IMR-90 (cell line): ENCODE data around the gene FRMPD4. TPM values are rescaled to one million over a fixed set of nuclear protein-coding genes. Genes with fewer than 3 reads are reported as not detected.

Experiments
- ATAC-seq: fragments of 200-7000 bp; cut with Tn5 transposase; 2 replicates; pipeline ENCODE4 v1.9.1; 2020; ENCODE audit warnings: low read depth, mild to moderate bottlenecking, moderate library complexity
- BruUV-seq: library from RNA; stranded (reverse); fragments of 400-500 nt; replicated peaks from 2 replicates; lab custom pipeline; 2021; lab: Mats Ljungman, UMichigan
- CTCF ChIA-PET: fragments of 300-600 bp; formaldehyde crosslinking; extraction: SDS; loops from one replicate; lab custom pipeline; 2021; ENCODE audit warnings: antibody characterized with exemption; lab: Yijun Ruan, JAX
- POLR2A ChIA-PET: fragments of 300-600 bp; sonication (Branson Sonifier 250); formaldehyde crosslinking; loops from one replicate; lab custom pipeline; 2022; ENCODE audit warnings: antibody characterized with exemption; ENCODE audit not compliant: unreplicated experiment; lab: Charles Lee
- DNase-seq: peaks from one replicate; pipeline ENCODE4 v3.0.0; 2013
- H2AFZ ChIP-seq: replicated peaks from 2 replicates; pipeline ENCODE3; 2013; ENCODE audit warnings: low read length, mild to moderate bottlenecking; ENCODE audit not compliant: poor library complexity
- H2AK5ac ChIP-seq: 2 replicates; pipeline ENCODE4 v1.6.1; 2013; ENCODE audit warnings: low read depth, low read length, inconsistent platforms
- H2AK9ac ChIP-seq: replicated peaks from 2 replicates; pipeline ENCODE3; 2013; ENCODE audit warnings: mild to moderate bottlenecking, low read depth, low read length, moderate library complexity; ENCODE audit not compliant: poor library complexity
- H2BK120ac ChIP-seq: 2 replicates; pipeline ENCODE4 v1.6.1; 2013; ENCODE audit warnings: low read depth, low read length, inconsistent platforms
- H2BK15ac ChIP-seq: 3 replicates; pipeline ENCODE4 v1.6.1; 2013; ENCODE audit warnings: low read depth, low read length, inconsistent platforms
- H2BK20ac ChIP-seq: 2 replicates; pipeline ENCODE4 v1.6.1; 2013; ENCODE audit warnings: low read depth, mild to moderate bottlenecking, inconsistent platforms, low read length, moderate library complexity
- H2BK5ac ChIP-seq: 2 replicates; pipeline ENCODE4 v1.6.1; 2013; ENCODE audit warnings: mild to moderate bottlenecking, low read depth, low read length, inconsistent platforms; ENCODE audit not compliant: poor library complexity, severe bottlenecking
- H3K14ac ChIP-seq: replicated peaks from 2 replicates; pipeline ENCODE4 v1.6.1; 2013; ENCODE audit warnings: low read depth, low read length, inconsistent platforms
- H3K18ac ChIP-seq: 2 replicates; pipeline ENCODE4 v1.6.1; 2013; ENCODE audit warnings: low read depth, low read length, control low read depth
- H3K23ac ChIP-seq: 2 replicates; pipeline ENCODE4 v1.6.1; 2013; ENCODE audit warnings: low read depth, low read length, inconsistent platforms
- H3K27ac ChIP-seq: 2 replicates; pipeline ENCODE4 v1.5.1; 2013; ENCODE audit warnings: mild to moderate bottlenecking, control low read depth, low read length; ENCODE audit not compliant: insufficient read depth
- H3K27me3 ChIP-seq: 2 replicates; pipeline ENCODE4 v1.6.1; 2013; ENCODE audit warnings: low read length; ENCODE audit not compliant: control insufficient read depth, insufficient read depth
- H3K36me3 ChIP-seq: 2 replicates; pipeline ENCODE4 v1.6.1; 2013; ENCODE audit warnings: low read length, mixed read lengths; ENCODE audit not compliant: control insufficient read depth, insufficient read depth
- H3K4ac ChIP-seq: 2 replicates; pipeline ENCODE4 v1.6.1; 2013; ENCODE audit warnings: low read depth, low read length, inconsistent platforms
- H3K4me1 ChIP-seq: 2 replicates; pipeline ENCODE4 v1.6.1; 2013; ENCODE audit warnings: low read length, mixed read lengths; ENCODE audit not compliant: control insufficient read depth, insufficient read depth
- H3K4me2 ChIP-seq: 2 replicates; pipeline ENCODE4 v1.6.1; 2013; ENCODE audit warnings: low read depth, mild to moderate bottlenecking, control low read depth, low read length, moderate library complexity
- H3K4me3 ChIP-seq: 2 replicates; pipeline ENCODE4 v1.5.1; 2013; ENCODE audit warnings: low read depth, mild to moderate bottlenecking, control low read depth, low read length, moderate library complexity; ENCODE audit not compliant: insufficient read depth
- H3K56ac ChIP-seq: 2 replicates; pipeline ENCODE4 v1.6.1; 2013; ENCODE audit warnings: low read length, inconsistent platforms; ENCODE audit not compliant: insufficient read depth; ENCODE audit errors: extremely low read depth
- H3K79me1 ChIP-seq, 2 experiments: 2 replicates each; pipeline ENCODE4 v1.6.1; 2013; ENCODE audit warnings: low read length in 2 of 2, inconsistent platforms in 1 of 2, low read depth in 1 of 2
- H3K9ac ChIP-seq: 2 replicates; pipeline ENCODE4 v1.6.1; 2013; ENCODE audit warnings: low read depth, low read length, control low read depth
- H3K9me1 ChIP-seq: 2 replicates; pipeline ENCODE4 v1.6.1; 2013; ENCODE audit warnings: low read length, inconsistent platforms; ENCODE audit not compliant: insufficient read depth
- H3K9me3 ChIP-seq: 2 replicates; pipeline ENCODE4 v1.6.1; 2013; ENCODE audit warnings: low read length; ENCODE audit not compliant: control insufficient read depth, insufficient read depth
- H4K20me1 ChIP-seq: 2 replicates; pipeline ENCODE4 v1.6.1; 2013; ENCODE audit warnings: low read length, inconsistent platforms; ENCODE audit not compliant: insufficient read depth
- H4K5ac ChIP-seq: 2 replicates; pipeline ENCODE4 v1.6.1; 2013; ENCODE audit warnings: mild to moderate bottlenecking, low read depth, low read length, control low read depth
- H4K8ac ChIP-seq, 2 experiments: 2 replicates each; pipeline ENCODE4 v1.6.1; 2013; ENCODE audit warnings: low read depth in 2 of 2, low read length in 2 of 2, control low read depth in 1 of 2, inconsistent platforms in 1 of 2
- H4K91ac ChIP-seq: 2 replicates; pipeline ENCODE4 v1.6.1; 2013; ENCODE audit warnings: low read depth, low read length, inconsistent platforms; ENCODE audit not compliant: insufficient read depth
- MAFK ChIP-seq: IDR thresholded peaks from 2 replicates; pipeline ENCODE4 v1.6.1; 2012; ENCODE audit warnings: low read depth, low read length, improper control_type of control experiment
- RCOR1 ChIP-seq: IDR thresholded peaks from 2 replicates; pipeline ENCODE4 v1.6.1; 2012; ENCODE audit warnings: mild to moderate bottlenecking, low read length, improper control_type of control experiment; ENCODE audit not compliant: insufficient replicate concordance
- WGBS, 2 experiments: methylation state at CpG; one replicate each; pipeline versions ENCODE4 v1.1.5 to v1.1.7; 2013; ENCODE audit warnings: missing lambda C conversion rate in 2 of 2; ENCODE audit not compliant: insufficient read length in 1 of 2; ENCODE audit errors: extremely low coverage in 2 of 2; 5-methylcytosine and 5-hydroxymethylcytosine counted together
- dilution Hi-C: fragments of 300-500 bp; cut with HindIII; formaldehyde crosslinking; loops from one replicate; pipeline ENCODE4 v1.14.3; 2018; ENCODE audit warnings: low sequenced_read_pairs; ENCODE audit not compliant: unreplicated experiment
- in situ Hi-C: fragments of 300-500 bp; cut with MboI; formaldehyde crosslinking; loops from 3 replicates; pipeline ENCODE4 v1.14.3; 2019; ENCODE audit warnings: low sequenced_read_pairs, inconsistent platforms, mixed read lengths
- intact Hi-C: fragments of 100-400 bp; cut with micrococcal nuclease; formaldehyde crosslinking; loops from 2 replicates; pipeline ENCODE4 v1.10.0; 2022
- polyA plus RNA-seq, 3 experiments: library from polyadenylated mRNA; depleted of rRNA; stranded (reverse); fragments of >200 nt; gene quantifications; 2 replicates each; pipeline ENCODE4 v1.2.3, GENCODE V29; 2012; ENCODE audit warnings: low replicate concordance in 1 of 3
- total RNA-seq: library from RNA; depleted of rRNA; stranded (reverse); fragments of >200 nt; gene quantifications from 2 replicates; pipeline ENCODE4 v1.2.3, GENCODE V29; 2012

The FRMPD4 gene
- total and polyA plus RNA-seq, 2 of the 4 experiments (the other 2 are of a cell fraction): 0.53 to 1.1 TPM

GRCh38 chrX:12722314-12722713 is 584.0 kb downstream of the FRMPD4 start:
- Histone ChIP-seq H3K27ac (no peak overlapping the region), H4K20me1 (no peaks in the 10 kb centered on the region), H3K4me1 (no peaks in the 10 kb centered on the region), H4K8ac (no peak overlapping the region), H4K5ac (no peak overlapping the region), H2AK9ac (no peak overlapping the region), H2BK20ac (no peak overlapping the region), H3K9me1 (no peaks in the 10 kb centered on the region), H2AK5ac (no peak overlapping the region), H2BK120ac (no peak overlapping the region), H4K91ac (no peak overlapping the region), H3K4me3 (no peak overlapping the region), H2AFZ (no peak overlapping the region), H3K14ac (no peak overlapping the region), H3K23ac (no peak overlapping the region), H3K79me1 (no peaks in the 10 kb centered on the region), H3K18ac (no peak overlapping the region), H3K36me3 (no peaks in the 10 kb centered on the region), H3K9me3 (peaks cover 6% of the 10 kb centered on the region; the same call in 1 of the 2 replicates), H3K4me2 (no peak overlapping the region), H3K27me3 (no peaks in the 10 kb centered on the region), H3K9ac (no peak overlapping the region), H3K56ac (no peak overlapping the region), H3K4ac (no peak overlapping the region), H2BK15ac (no peak overlapping the region), H2BK5ac (no peak overlapping the region)
- DNase-seq: no peak
- no CpG with 5 or more reads among the region's 1 CpG for WGBS, 2 experiments
- ChIA-PET POLR2A (no interaction called here), CTCF (interaction anchor here (1.8 kb wide), 1 partner anchor 49 kb away, joined by 5 read pairs; no protein-coding TSS in a partner anchor)
- in situ Hi-C loops: loop anchor here (25.0 kb wide), 1 partner anchor 635 kb away; no protein-coding TSS in a partner anchor
- no peak for ATAC-seq
- no TSS peak for BruUV-seq
- dilution Hi-C loops: no loop called here
- intact Hi-C loops: no loop called here
- TF ChIP-seq RCOR1: no peak
- TF ChIP-seq MAFK: peak; percentile 63
